ENCODE results near the gene DNAJC7.

- TF ChIP-seq CSDC2 (CRISPR knock-in tag; IDR thresholded peaks at IDR 0.05) = no peak
- TF ChIP-seq PPARA (CRISPR knock-in tag; IDR thresholded peaks at IDR 0.05; ENCODE audit: borderline replicate concordance) = no peak
- TF ChIP-seq PATZ1 (CRISPR knock-in tag; IDR thresholded peaks at IDR 0.05; ENCODE audit: borderline replicate concordance) = no peak
- TF ChIP-seq TOX (CRISPR knock-in tag; IDR thresholded peaks at IDR 0.05; ENCODE audit: borderline replicate concordance) = no peak
- no peak for TF ChIP-seq ZFP30 (CRISPR knock-in tag; IDR thresholded peaks at IDR 0.05)
- TF ChIP-seq ZC3H10 (CRISPR knock-in tag; IDR thresholded peaks at IDR 0.05) = no peak
- no peak for TF ChIP-seq ZFP3 (CRISPR knock-in tag; IDR thresholded peaks at IDR 0.05)
- no peak for TF ChIP-seq RARB (CRISPR knock-in tag; IDR thresholded peaks at IDR 0.05)
Observed at GRCh38 chr17:42016941-42017865, at the start of gene DNAJC7.

Data from SK-N-SH treated with all-trans-retinoic acid at 6 μM for 48 hours (cell line).